GM12878 (cell line): Measurements from ENCODE around the gene MSH2. TPM values are rescaled to one million over a fixed set of nuclear protein-coding genes. Genes with fewer than 3 reads are reported as not detected.

ENCODE experiments used
- ATAC-seq: fragments of 200-7000 bp; cut with Tn5 transposase; 3 replicates; pipeline ENCODE4 v1.9.1; 2020; ENCODE audit warnings: mild to moderate bottlenecking, moderate library complexity
- BruUV-seq: library from RNA; stranded (reverse); fragments of 400-500 nt; replicated peaks from 2 replicates; lab custom pipeline; 2021; lab: Mats Ljungman, UMichigan
- CTCF ChIA-PET: fragments of 300-600 bp; sonication (Branson Sonifier 250); formaldehyde crosslinking; extraction: SDS; loops from one replicate; lab custom pipeline; 2021; ENCODE audit warnings: inconsistent platforms; lab: Yijun Ruan, JAX
- POLR2A ChIA-PET: fragments of 350-600 bp; formaldehyde crosslinking; extraction: SDS; loops from one replicate; lab custom pipeline; 2021; ENCODE audit warnings: inconsistent platforms; lab: Charles Lee
- RAD21 ChIA-PET: fragments of 300-600 bp; sonication (Branson Sonifier 250); formaldehyde crosslinking; loops from one replicate; lab custom pipeline; 2023; ENCODE audit warnings: antibody characterized with exemption; ENCODE audit not compliant: unreplicated experiment; lab: Charles Lee
- SMC1A ChIA-PET: fragments of 300-600 bp; sonication (Branson Sonifier 250); formaldehyde crosslinking; loops from one replicate; lab custom pipeline; 2023; ENCODE audit not compliant: unreplicated experiment, uncharacterized antibody; lab: Charles Lee
- DNase-seq: peaks from one replicate; pipeline ENCODE4 v3.0.0-alpha.2; 2011; ENCODE audit warnings: low read depth, low spot score
- FAIRE-seq: peaks from 3 replicates; lab custom pipeline; 2011; peaks lifted over from hg19 to GRCh38; lab: Jason Lieb, UNC
- H2AFZ ChIP-seq: 2 replicates; pipeline ENCODE4 v1.6.0; 2011; ENCODE audit warnings: low read depth, low read length, control low read depth; ENCODE audit not compliant: control insufficient read depth
- H3K27ac ChIP-seq: 2 replicates; pipeline ENCODE4 v1.5.1; 2011; ENCODE audit warnings: control low read depth; ENCODE audit not compliant: control insufficient read depth, insufficient read depth
- H3K27me3 ChIP-seq, 2 experiments: replicated peaks in 1 of 2; 2 replicates each; pipeline versions ENCODE4 v1.6.0 to v1.6.1; 2011; ENCODE audit warnings: low read length in 1 of 2; ENCODE audit not compliant: control insufficient read depth in 2 of 2, insufficient read depth in 2 of 2
- H3K36me3 ChIP-seq, 2 experiments: 2 replicates each; pipeline ENCODE4 v1.5.1; 2011; ENCODE audit warnings: low read length in 1 of 2; ENCODE audit not compliant: control insufficient read depth in 2 of 2, insufficient read depth in 2 of 2
- H3K4me1 ChIP-seq: 2 replicates; pipeline ENCODE4 v1.6.1; 2011; ENCODE audit warnings: mild to moderate bottlenecking, low read length, moderate library complexity, mixed read lengths; ENCODE audit not compliant: control insufficient read depth, insufficient read depth
- H3K4me2 ChIP-seq: 2 replicates; pipeline ENCODE4 v1.6.0; 2011; ENCODE audit warnings: control low read depth; ENCODE audit not compliant: control insufficient read depth, insufficient read depth
- H3K4me3 ChIP-seq: fragments of 200-600 bp; sonication (generic); 2 replicates; pipeline ENCODE4 v1.5.1; 2016
- H3K79me2 ChIP-seq: 2 replicates; pipeline ENCODE4 v1.6.0; 2011; ENCODE audit warnings: low read length; ENCODE audit not compliant: control insufficient read depth, insufficient read depth
- H3K9ac ChIP-seq: 2 replicates; pipeline ENCODE4 v1.8.0; 2011; ENCODE audit warnings: low read length, control low read depth, mixed read lengths; ENCODE audit not compliant: control insufficient read depth, insufficient read depth
- H3K9me3 ChIP-seq: replicated peaks from 3 replicates; pipeline ENCODE4 v1.5.1; 2011; ENCODE audit warnings: mild to moderate bottlenecking, low read length; ENCODE audit not compliant: control insufficient read depth, insufficient read depth
- H4K20me1 ChIP-seq: 2 replicates; pipeline ENCODE4 v1.6.0; 2011; ENCODE audit not compliant: control insufficient read depth, insufficient read depth
- CHD4 ChIP-seq: fragments of 200-600 bp; sonication (generic); IDR thresholded peaks from 2 replicates; pipeline ENCODE4 v1.6.1; 2016; ENCODE audit warnings: mild to moderate bottlenecking
- EZH2 ChIP-seq: IDR thresholded peaks from 2 replicates; pipeline ENCODE4 v1.6.1; 2012; ENCODE audit warnings: low read depth, mild to moderate bottlenecking, control low read depth, inconsistent platforms, low read length, borderline replicate concordance; ENCODE audit not compliant: control insufficient read depth
- GATAD2B ChIP-seq: fragments of 450-650 bp; conservative IDR thresholded peaks from 2 replicates; pipeline ENCODE4 v1.6.1; 2017; ENCODE audit warnings: low read depth, mild to moderate bottlenecking, moderate library complexity
- JUNB ChIP-seq: IDR thresholded peaks from 2 replicates; pipeline ENCODE4 v1.6.1; 2016; ENCODE audit warnings: antibody characterized with exemption, mild to moderate bottlenecking
- NFXL1 ChIP-seq: fragments of 450-650 bp; IDR thresholded peaks from 2 replicates; pipeline ENCODE4 v1.6.1; 2017; ENCODE audit warnings: antibody characterized with exemption, mild to moderate bottlenecking, borderline replicate concordance
- NRF1 ChIP-seq: conservative IDR thresholded peaks from 2 replicates; pipeline ENCODE4 v1.6.1; 2011; ENCODE audit warnings: mild to moderate bottlenecking, low read depth, low read length, improper control_type of control experiment
- WGBS: methylation state at CpG from one replicate; pipeline ENCODE4 v1.1.6; 2016; ENCODE audit warnings: low lambda C conversion rate; ENCODE audit not compliant: insufficient replicate concordance, insufficient coverage; ENCODE audit errors: missing lambda C conversion rate; 5-methylcytosine and 5-hydroxymethylcytosine counted together
- in situ Hi-C: fragments of 300-500 bp; cut with MboI; formaldehyde crosslinking; loops from 9 replicates; pipeline ENCODE4 v1.14.3; 2018; ENCODE audit warnings: mixed read lengths
- intact Hi-C: fragments of 100-400 bp; cut with micrococcal nuclease; formaldehyde crosslinking; loops from one replicate; pipeline ENCODE4 v1.14.2; 2022; ENCODE audit not compliant: unreplicated experiment
- polyA plus RNA-seq, 11 experiments: library from polyadenylated mRNA; depleted of rRNA in 4 of 11; unstranded in 6 of 11; stranded (reverse) in 5 of 11; fragments of >200 nt; fragmentation: Nextera tagmentation in 4 of 11; fragmentation: Illumina TruSeq in 1 of 11; extraction: Ambion mirVana in 4 of 11; extraction: Trizol in 1 of 11; gene quantifications; 1 replicate in 1 of 11; 2 replicates in 10 of 11; pipeline versions ENCODE4 v1.2.1 to v1.2.3, GENCODE V29; 2011 to 2016; ENCODE audit warnings: inconsistent platforms in 2 of 11, missing spikeins in 2 of 11, low read depth in 1 of 11
- total RNA-seq, 4 experiments: library from RNA; depleted of rRNA in 3 of 4; stranded (reverse); fragments of >200 nt in 3 of 4; fragmentation: Illumina TruSeq in 1 of 4; extraction: Trizol in 1 of 4; gene quantifications; 2 replicates each; pipeline versions ENCODE4 v1.2.1 to v1.2.3, GENCODE V29; 2013 to 2021
- TF ChIP-seq, protein P1 (sequence below): fragments of 450-650 bp; formaldehyde crosslinking; IDR thresholded peaks from 2 replicates; pipeline ENCODE4 v1.4.0; 2022; ENCODE audit warnings: mild to moderate bottlenecking, moderate library complexity

Gene MSH2
- total and polyA plus RNA-seq, 10 of the 15 experiments (the other 5 are each of a cell fraction or from before 2014, with no cell fraction given): 24.3 to 94.4 (median 55.5) TPM

DNA sequence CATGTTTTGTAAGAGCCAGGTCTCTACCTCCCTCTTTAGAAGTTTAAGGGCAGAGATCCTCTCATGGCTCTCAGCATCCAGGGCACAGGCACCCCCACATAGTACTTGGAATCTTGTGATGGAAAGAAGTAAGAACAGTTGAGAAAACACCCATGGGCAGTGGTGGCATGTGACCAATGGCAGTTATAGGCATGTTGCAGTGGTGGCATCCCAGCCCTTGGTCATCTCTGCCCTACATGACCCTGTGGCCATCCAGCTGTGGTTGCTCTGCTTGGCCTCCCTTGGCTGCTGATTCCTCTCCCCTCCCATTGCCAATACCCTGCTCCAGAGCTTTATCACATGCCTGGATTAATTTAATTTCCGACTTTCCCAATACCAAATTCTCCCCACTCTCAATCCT is 13.3 kb upstream of the MSH2 start:
- no peak for FAIRE-seq
- H3K9ac ChIP-seq: no peak overlapping the region
- DNase-seq: no peak
- BruUV-seq: no TSS peak
- ChIA-PET RAD21 (interaction anchor here (1.0 to 1.2 kb wide), 2 partner anchors 54 to 55 kb away, joined by 3 to 5 read pairs; no protein-coding TSS in a partner anchor), CTCF (interaction anchor here (1.1 to 3.5 kb wide), 2 partner anchors 54 to 378 kb away, joined by 4 to 16 read pairs; no protein-coding TSS in a partner anchor), SMC1A (interaction anchor here (1.3 kb wide), 1 partner anchor 55 kb away, joined by 5 read pairs; no protein-coding TSS in a partner anchor), POLR2A (no interaction called here)
- H3K4me2 ChIP-seq: no peak overlapping the region
- intact Hi-C loops: no loop called here
- no peaks in the 10 kb centered on the region for H4K20me1 ChIP-seq
- H2AFZ ChIP-seq: no peak overlapping the region
- H3K4me3 ChIP-seq: no peak overlapping the region
- TF ChIP-seq EZH2 (no peak), NFXL1 (no peak), JUNB (no peak), CHD4 (no peak), GATAD2B (no peak), NRF1 (no peak)
- TF ChIP-seq, protein P1, sequence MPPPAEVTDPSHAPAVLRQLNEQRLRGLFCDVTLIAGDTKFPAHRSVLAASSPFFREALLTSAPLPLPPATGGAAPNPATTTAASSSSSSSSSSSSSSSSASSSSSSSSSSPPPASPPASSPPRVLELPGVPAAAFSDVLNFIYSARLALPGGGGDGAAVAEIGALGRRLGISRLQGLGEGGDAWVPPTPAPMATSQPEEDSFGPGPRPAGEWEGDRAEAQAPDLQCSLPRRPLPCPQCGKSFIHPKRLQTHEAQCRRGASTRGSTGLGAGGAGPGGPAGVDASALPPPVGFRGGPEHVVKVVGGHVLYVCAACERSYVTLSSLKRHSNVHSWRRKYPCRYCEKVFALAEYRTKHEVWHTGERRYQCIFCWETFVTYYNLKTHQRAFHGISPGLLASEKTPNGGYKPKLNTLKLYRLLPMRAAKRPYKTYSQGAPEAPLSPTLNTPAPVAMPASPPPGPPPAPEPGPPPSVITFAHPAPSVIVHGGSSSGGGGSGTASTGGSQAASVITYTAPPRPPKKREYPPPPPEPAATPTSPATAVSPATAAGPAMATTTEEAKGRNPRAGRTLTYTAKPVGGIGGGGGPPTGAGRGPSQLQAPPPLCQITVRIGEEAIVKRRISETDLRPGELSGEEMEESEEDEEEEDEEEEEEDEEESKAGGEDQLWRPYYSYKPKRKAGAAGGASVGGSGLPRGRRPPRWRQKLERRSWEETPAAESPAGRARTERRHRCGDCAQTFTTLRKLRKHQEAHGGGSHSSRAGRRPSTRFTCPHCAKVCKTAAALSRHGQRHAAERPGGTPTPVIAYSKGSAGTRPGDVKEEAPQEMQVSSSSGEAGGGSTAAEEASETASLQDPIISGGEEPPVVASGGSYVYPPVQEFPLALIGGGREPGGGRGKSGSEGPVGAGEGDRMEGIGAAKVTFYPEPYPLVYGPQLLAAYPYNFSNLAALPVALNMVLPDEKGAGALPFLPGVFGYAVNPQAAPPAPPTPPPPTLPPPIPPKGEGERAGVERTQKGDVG (CRISPR knock-in tag): no peak
- no peak for ATAC-seq
- in situ Hi-C loops: loop anchor here (5.0 kb wide), 2 partner anchors 52 to 397 kb away; no protein-coding TSS in a partner anchor
- peaks cover 3% of the 10 kb centered on the region; the same call in 1 of the 2 replicates for H3K4me1 ChIP-seq
- no peaks in the 10 kb centered on the region for H3K9me3 ChIP-seq
- H3K79me2 ChIP-seq: no peaks in the 10 kb centered on the region
- no peak overlapping the region for H3K27ac ChIP-seq
- H3K36me3 ChIP-seq: no peaks in the 10 kb centered on the region
- peaks cover 0 to 3% of the 10 kb centered on the region in 2 experiments; a peak in 1 of 4 replicates for H3K27me3 ChIP-seq
- 10% methylated on average over 1 of the region's 1 CpG for WGBS
